Measurements from ENCODE around the gene LIPG.
"Not testable (repeated sequence)": the region's sequence is repeated elsewhere in the genome, so short reads cannot be mapped to it uniquely, and the experiment has no call there.

The LIPG gene

DNA sequence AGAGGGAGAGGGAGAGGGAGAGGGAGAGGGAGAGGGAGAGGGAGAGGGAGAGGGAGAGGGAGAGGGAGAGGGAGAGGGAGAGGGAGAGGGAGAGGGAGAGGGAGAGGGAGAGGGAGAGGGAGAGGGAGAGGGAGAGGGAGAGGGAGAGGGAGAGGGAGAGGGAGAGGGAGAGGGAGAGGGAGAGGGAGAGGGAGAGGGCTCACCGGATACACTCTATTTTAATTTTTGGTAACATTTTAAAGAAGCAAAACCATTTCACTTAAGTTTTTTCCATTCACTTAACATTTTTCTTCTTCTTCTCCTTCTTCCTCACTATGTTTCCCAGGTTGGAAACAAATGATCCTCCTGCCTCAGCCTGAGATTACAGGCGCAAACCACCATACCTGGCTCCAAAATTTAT is 17.2 kb downstream of the LIPG start:
- not testable (repeated sequence) for DNase-seq

DNA sequence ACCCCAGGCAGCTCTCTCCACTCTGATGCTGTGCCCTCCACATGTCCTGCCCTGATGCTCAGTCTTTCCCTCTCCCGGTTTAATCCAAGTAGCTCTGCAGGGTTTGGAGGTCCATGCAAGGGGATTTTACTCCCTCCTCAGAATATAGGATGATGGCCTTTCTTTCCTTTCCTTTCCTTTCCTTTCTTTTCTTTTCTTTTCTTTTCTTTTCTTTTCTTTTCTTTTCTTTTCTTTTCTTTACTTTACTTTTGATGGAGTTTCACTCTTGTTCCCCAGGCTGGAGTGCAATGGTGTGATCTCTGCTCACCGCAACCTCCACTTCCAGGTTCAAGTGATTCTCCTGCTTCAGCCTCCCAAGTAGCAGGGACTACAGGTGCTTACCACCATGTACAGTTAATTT is 17.7 kb downstream of the LIPG start:
- not testable (repeated sequence) for DNase-seq

DNA sequence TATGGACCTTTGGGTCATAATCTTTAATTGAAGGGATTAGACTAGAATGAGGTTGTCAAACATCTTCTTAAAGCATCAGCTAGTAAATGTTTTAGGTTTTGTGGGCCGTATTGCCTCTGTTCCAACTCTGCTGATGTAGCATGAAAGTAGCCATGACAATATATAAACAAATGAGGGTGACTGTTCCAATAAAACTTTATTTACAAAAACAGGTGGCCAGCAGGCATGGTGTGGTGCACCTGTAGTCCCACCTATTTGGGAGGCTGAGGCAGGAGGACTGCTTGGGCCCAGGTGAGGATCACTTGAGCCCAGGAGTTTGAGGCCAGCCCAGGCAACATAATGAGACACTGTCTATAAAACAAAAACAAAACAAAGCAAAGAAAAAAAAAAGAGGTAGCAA is 18.4 kb downstream of the LIPG start:
- no peak for DNase-seq

DNA sequence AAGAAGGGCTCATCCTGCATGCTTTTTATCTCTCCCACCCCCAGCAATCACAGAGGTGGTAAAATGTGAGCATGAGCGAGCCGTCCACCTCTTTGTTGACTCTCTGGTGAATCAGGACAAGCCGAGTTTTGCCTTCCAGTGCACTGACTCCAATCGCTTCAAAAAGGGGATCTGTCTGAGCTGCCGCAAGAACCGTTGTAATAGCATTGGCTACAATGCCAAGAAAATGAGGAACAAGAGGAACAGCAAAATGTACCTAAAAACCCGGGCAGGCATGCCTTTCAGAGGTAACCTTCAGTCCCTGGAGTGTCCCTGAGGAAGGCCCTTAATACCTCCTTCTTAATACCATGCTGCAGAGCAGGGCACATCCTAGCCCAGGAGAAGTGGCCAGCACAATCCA is 19.5 kb downstream of the LIPG start:
- DNase-seq: no peak

DNA sequence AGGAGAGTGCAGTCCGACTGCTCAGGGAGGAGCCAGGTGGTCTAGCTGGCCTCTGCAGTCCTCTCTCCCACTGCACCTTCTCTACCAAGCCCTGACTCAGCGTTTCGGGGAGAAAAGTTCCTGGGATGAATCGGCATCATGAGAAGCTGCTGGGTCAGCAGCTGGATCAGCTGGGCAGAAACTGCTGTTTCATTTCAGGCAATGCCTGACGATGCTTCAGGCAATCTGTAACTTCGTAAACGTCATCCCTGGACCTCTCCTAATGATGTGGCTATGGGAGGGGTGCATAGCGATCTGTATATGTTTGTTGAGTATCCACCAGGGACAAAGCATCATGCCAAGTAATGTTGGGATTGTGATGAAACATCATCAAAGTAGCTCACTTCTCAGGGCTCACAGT is 20.7 kb downstream of the LIPG start:
- DNase-seq: peak; percentile 12

DNA sequence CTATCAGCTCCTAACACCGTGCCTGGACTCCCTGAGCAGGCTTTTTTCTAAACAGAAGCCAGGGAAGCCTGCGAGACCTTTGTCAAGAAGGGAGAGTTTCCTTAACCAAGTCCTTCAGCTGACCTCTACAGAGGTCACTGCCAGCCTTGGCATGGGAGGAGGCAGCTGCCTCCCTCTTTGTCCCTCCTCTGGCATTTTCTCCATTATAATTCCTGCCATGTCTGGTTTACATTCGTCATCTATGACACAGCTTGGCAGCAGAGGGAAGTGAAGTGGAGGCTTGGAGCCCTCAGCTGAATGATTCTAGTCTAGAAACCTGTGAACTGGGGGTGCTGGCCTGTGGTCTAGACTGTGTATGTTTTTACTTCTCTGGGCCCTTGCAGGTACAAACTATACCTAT is 22.5 kb downstream of the LIPG start:
- no peak for DNase-seq

DNA sequence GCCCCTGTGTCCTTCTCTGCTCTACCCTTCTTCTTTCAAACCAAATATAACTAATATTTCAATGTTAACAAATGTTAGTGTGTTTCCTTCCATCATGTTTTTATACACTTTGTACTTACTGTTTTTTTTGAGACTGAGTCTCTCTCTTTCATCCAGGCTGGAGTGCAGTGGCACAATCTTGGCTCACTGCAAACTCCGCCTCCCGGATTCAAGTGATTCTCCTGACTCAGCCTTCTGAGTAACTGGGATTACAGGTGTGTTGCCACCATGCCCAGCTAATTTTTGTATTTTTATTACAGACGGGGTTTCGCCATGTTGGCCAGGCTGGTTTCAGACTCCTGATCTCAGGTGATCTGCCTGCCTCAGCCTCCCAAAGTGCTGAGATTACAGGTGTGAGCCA is 23.1 kb downstream of the LIPG start:
- DNase-seq: not testable (repeated sequence)

DNA sequence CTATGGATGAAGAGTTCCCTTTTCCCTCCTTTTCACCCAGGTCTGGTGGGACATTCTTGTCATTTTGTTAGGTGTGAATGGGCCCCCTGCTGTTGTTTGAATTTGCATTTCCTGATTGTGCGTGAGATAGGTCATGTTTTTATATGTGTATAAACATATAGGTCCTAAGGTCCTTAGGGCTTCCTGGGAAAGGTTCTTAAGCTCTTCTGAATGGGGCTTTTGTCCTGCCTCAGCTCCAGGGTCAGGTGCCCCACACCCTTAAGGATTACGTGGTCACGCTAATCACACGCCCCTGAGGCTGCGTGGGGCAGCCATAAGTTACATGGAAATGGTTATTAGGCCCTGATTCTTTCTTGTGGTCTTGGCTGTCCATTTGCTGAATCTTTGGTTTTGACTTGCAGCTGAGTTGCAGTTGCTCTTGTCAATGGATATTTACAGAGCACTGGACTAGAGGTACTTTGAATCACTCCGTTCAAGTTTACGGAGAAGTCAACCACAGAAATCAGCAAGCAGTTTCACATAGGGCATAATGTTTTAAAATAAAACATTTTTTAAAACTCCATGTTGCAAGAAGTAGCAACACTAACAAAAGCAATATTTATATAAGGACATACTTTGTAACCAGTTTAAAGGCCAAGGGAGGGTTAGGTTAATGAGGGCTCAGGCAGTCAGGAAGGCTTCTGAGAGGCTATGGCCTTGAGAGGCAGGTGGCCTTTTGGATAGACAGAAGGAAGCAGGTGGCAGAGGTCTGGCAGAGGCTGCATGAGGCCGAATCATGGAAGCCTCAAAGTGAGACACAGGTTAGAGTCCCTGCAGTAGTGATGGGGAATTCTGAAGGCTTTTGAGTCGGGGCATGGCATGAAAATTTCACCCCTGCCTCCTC is 24.2 kb downstream of the LIPG start:
- DNase-seq: no peak

DNA sequence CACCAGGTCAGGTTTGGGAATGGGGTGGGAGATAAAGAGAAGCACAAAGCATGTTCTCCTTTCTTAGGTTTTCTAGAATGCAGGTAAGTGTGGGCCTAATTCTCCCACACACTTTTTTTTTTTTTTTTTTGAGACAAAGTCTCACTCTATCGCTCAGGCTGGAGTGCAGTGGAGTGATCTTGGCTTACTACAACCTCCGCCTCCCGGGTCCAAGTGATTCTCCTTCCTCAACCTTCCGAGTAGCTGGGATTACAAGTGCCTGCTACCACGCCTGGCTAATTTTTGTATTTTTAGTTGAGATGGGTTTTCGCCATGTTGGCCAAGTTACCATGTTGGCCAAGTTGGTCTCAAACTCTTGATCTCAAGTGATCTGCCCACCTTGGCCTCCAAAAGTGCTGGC is 26.3 kb downstream of the LIPG start:
- DNase-seq: no peak

DNA sequence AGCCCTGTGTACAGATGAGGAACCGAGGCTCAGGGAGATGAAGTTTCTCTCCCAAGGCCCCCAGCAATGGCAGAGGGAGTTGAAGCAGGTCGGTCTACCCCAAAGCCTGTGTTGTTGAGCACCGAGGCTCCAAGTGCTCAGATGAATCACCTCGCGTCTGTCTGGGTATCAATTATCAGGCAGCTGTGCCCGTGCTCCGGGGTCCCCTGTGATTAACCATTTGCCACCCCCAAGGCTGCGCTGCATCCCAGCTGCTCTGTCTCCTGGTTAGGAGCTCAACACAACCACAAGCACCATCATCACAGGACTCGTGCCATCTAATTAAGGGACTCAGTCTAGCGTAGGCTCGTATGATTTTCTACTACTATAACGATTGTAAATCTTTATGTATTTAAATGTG is 27.1 kb downstream of the LIPG start:
- DNase-seq: no peak

DNA sequence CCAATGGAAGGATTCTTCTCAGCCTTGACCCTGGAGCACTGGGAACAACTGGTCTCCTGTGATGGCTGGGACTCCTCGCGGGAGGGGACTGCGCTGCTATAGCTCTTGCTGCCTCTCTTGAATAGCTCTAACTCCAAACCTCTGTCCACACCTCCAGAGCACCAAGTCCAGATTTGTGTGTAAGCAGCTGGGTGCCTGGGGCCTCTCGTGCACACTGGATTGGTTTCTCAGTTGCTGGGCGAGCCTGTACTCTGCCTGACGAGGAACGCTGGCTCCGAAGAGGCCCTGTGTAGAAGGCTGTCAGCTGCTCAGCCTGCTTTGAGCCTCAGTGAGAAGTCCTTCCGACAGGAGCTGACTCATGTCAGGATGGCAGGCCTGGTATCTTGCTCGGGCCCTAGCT is 28.8 kb downstream of the LIPG start:
- DNase-seq: no peak

DNA sequence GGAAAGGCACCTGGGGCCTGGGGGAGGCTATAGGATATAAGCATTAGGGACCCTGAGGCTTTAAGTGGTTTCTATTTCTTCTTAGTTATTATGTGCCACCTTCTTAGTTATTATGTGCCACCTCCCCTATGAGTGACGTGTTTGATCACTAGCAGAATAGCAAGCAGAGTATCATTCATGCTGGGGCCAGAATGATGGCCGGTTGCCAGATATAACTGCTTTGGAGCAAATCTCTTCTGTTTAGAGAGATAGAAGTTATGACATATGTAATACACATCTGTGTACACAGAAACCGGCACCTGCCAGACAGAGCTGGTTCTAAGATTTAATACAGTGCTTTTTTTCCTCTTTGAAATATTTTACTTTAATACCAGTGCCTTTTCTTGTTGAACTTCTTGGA is 29.4 kb downstream of the LIPG start:
- no peak for DNase-seq

DNA sequence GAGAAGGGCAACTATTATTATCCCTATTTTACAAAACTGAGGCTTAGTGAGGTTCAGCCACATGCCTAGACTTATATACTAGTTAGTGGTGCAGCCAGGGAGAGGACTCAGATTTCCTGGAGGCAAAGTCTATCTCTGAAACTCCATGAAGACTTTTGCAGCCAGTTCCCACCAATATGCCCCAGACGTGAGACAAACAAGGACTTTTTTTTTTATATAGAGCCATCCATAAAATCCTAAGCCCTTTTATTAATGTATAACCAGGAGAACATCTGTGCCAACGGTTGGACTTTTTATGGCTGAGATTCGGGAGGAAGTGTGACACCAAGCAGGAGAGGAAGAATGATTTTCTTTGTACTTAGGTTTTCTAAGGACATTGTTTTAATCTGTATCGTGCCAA is 29.9 kb downstream of the LIPG start:
- DNase-seq: no peak

DNA sequence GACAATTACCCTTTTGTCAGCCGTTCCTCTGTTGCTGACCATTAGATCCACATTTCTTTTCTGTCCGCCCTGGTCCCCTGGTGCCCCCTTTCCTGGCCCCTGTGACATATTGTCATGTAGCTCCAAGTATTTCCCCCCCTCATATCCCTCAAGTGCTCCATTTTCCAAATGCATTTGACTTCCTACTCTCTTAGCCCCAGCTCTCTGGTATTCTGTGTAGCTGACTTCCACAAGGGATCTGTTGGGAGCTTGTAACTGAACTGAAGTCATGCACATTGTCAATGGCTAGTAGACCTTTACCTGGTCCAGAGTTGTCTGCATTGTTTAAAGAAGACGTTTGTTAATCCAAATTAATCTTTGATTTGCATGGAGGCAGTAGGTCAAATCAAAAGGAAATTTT is 34.8 kb downstream of the LIPG start:
- DNase-seq: no peak

DNA sequence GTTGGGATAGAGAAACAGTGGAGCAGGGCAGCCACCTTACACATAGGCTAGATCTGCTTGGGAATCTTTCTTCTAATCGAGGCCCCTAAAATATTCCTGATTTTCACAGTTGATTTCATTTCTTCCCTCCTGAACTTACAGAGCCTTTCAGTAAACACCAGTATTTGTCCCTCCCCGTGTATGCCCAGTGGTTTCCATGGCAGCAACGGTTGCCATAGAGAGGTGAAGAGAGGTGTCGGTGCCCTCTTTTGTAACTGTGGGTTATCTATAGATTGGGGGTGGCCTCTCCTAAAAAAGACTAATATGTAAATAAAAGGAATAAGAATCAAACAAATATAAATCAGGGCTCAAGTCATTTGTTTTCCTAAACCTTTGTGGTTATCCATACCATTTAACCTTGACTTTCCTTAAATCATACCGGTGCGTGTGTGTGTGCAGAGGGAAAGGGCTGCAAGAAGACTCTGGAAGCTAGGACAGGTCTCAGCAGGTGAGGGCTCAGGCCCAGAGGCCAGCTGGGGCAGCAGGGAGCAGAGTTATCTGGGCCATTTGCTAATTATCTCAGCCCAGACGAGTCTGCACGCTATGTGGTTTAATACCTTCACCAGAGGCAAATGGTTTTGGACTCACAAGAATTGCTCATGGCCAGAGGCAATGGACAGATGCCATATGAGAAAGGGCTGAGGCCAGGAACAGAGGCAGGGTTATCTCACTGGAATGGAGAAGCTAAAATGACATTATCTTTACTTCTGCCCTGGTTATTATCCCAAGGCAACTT is 35.5 kb downstream of the LIPG start:
- DNase-seq: no peak

DNA sequence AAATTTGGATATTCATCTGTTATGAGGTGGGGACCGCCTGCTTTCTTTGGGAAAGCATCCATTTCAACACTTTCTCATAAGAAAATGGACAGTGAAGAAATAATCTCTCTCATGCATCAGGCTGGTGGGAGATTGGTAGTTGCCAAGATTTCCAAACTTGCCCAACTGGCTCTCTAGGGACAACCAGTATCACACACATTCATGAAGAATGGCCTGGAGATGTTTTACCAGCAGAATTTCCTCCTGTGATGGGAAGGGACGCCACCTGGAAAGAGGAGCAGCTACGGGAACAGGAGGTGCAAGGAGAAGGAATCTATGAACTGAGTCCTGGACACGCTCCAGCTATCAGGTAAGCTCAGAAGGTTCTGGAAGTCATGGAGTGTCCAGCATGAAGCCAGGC is 39.4 kb downstream of the LIPG start:
- DNase-seq: no peak

DNA sequence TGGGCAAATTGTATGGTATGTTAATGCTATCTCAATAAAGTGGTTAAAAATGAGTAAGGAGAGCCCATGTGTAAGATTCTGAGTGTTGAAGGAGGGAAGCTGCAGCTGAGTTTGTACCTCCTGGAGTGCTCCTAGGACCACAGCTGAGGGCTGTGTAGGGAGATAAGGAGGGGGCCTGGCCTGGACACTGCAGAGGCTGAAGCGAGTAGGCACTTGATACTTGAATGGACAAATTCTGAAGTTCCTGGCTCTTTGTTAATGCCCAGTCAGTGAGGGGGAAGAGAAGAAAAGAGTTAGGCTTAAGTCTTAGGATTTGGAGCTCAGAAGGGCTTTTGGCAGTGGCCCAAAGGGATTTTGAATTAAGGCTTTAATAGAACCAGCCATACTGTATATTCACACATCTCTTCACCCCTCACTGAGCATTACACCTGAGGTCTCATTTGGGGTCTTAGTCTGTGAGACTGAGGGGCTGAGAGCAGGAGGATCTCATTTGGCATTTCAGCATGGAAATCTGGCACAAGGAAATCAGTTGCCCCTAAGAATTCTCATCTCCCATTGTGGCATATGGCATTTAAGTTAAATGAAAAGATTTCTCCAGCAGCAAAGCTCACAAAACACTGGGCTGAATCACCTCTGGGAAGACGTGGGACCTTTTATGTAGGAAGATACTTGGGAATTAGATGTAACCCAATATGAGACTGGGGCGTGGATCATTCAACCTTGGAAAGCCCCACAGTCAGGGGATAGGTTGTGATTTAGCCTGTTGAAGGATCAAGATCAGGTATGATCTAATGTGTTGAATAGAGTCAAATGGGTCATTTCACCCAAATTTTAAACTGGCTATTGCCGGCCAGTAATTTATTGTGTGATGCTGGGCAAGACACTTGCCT is 46.8 kb downstream of the LIPG start:
- DNase-seq: no peak

DNA sequence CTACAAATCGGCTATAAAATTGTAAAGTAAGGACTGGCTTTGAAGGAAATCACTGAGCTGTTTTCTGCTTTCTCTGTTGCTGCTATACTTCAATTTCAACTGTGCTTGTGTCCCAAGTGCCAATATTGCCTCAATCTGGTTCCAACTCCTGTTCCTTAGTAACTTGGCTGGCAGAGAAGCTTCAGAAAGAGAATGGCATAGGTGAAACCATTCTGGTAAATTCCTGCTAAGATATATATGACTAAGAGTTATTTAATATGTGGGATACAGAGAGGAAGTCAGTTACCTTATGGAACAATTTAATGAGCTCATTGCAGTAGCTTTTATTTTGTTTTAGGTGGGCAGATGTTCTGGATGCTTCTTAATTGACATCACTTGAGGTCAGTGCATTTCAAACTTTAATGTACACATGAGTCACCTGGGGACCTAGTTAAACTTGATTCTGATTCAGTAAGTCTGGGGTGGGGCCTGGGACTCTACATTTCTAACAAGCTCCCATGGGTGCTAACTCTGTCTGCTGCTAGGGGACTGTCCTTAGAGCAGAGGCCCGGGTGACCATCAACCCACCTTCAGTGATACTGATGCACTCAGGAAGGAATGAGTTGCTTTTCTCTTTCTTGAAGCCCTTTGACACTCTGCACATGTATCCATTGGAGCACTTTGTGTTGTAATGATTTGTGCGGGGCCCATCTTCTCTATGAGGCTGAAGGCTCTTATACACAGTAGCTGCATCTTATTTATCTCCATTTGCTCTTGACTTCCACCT is 47.6 kb downstream of the LIPG start:
- DNase-seq: peak; percentile 22

DNA sequence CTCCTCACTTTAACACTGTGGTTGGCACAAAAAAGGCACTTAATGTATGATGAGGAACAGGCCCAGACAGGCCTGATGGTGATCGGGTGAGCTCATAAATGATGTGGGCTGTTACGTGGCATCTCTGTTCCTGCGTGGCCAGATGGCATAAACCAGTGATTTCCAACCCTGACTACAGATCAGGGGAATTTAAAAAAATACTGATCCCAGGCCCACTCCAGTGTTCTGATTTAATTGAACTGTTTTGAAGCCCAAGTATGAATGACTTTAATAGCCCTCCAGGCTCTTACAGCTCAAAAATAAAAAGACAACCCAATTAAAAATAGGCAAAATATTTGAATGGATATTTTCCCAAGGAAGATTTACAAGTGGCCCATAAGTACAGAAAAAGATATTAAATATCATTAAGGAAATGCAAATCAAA is 48.2 kb downstream of the LIPG start:
- DNase-seq: no peak

DNA sequence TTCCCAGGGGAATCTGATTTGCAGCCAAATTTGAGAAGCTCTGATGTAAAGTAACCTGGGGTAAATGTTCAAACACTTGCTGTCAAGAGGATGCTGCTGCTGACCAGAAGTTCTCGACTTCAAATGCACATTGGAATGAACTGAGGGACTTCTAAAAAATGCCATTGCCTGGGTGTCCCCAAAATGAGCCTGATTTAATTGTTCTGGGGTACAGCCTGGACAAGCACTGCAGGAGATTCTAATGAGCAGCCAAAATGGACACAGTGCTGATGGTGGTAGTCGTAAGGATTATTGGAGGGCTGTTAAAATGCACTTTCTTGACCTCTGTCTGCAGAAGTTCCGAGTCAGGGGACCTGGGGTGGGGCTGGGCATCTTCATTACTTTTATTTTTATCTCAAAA is 49.5 kb downstream of the LIPG start:
- no peak for DNase-seq

DNA sequence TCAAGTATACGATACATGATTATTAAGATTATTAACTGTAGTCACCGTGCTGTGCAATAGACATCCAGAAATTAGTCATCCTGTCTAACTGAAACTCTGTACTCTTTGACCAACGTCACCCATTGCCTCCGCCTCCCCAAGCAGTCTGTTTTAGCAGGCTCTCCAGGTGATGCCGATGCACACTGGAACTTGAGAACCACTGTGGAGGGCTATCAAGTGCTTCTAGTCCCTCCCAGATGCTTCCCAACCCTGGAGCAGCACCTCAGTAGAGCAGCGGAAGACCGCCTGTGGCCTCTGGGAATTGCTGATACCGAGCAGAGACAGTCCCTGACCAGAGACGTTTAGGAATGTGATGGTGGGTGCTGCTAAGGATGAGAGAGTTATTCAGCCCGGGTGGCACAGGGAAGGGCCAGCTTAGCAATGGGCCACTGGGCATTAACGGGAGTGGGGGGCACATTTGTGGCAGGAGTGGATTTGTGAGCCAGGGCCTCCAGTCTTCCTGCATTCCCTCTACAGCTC is 50.7 kb downstream of the LIPG start:
- no peak for DNase-seq

DNA sequence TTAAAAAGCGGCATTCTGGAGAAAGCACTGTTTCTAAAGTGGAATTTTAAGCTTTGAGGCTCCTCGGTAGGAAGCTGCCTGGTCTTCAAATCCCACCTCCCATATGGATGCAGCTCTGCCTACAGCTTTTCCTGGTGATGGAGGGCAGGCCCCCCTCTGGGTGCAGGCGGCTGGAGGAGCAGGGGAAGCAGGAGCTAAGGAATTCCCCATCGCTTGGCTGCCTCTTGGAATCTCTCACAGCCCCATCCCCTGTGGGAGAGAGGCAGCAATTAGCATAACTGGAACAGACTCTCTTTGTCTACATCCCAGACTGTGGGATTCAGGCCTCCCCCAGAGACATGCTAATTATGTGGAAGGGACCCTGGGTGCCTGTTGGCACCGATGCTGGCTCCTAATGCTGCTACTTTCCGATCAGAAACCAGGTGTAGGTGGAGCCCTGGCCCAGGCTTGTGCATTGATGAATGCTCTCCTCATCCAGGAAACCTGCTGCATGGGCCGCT is 51.3 kb downstream of the LIPG start:
- DNase-seq: no peak

Measured in fibroblast of skin of right quadriceps (primary cell).